OCI-LY3 (cell line): Measurements from ENCODE around the gene OR2T4.

ENCODE experiments used
- CTCF ChIP-seq: fragments of 200-600, 300-600 bp; sonication (generic); IDR thresholded peaks from 2 replicates; pipeline ENCODE4 v1.5.1; 2014; ENCODE audit warnings: antibody characterized with exemption, low read length, low read depth
- EZH2phosphoT487 ChIP-seq: fragments of 200-600 bp; shearing (Covaris generic); IDR thresholded peaks from 2 replicates; pipeline ENCODE4 v1.6.1; 2018; ENCODE audit warnings: antibody characterized with exemption, mixed run types, low read depth

GRCh38 chr1:248406721-248407692 is 45.5 kb downstream of the OR2T4 start:
- TF ChIP-seq CTCF (no peak), EZH2phosphoT487 (no peak)
